K562 (cell line): ENCODE data around the gene PPIL1.

Source experiments
- CUX1 ChIP-seq: fragments of 200-800 bp; sonication (Bioruptor generic); IDR thresholded peaks from 2 replicates; pipeline ENCODE4 v1.6.1; 2016; ENCODE audit warnings: missing genetic modification characterization, missing compliant biosample characterization
- PRDM10 ChIP-seq: fragments of 450-650 bp; IDR thresholded peaks from 2 replicates; pipeline ENCODE4 v1.6.1; 2018; ENCODE audit not compliant: partially characterized antibody
- ZNF274 ChIP-seq: IDR thresholded peaks from 2 replicates; pipeline ENCODE4 v1.6.1; 2011; ENCODE audit warnings: low read depth, mild to moderate bottlenecking, low read length, moderate library complexity, borderline replicate concordance

GRCh38 chr6:36871686-36872085, 2.9 kb downstream of the PPIL1 start:
- TF ChIP-seq PRDM10 (no peak), CUX1 (CRISPR knock-in tag) (no peak), ZNF274 (no peak)
